WTC11 (cell line): ENCODE data around the gene SMG1. TPM values are rescaled to one million over a fixed set of nuclear protein-coding genes. Genes with fewer than 3 reads are reported as not detected.

Source experiments
- ATAC-seq: fragments of 200-7000 bp; cut with Tn5 transposase; 2 replicates; pipeline ENCODE4 v1.10.0; 2021; ENCODE audit warnings: mild to moderate bottlenecking, moderate library complexity
- CTCF ChIA-PET: fragments of 300-600 bp; sonication (Branson Sonifier 250); formaldehyde crosslinking; loops from one replicate; lab custom pipeline; 2021; ENCODE audit warnings: antibody characterized with exemption; lab: Charles Lee
- POLR2A ChIA-PET: fragments of 350-600 bp; sonication (Branson Sonifier 250); formaldehyde crosslinking; loops from one replicate; lab custom pipeline; 2021; ENCODE audit warnings: antibody characterized with exemption; lab: Charles Lee
- DNase-seq: peaks from one replicate; pipeline ENCODE4 v3.0.0; 2021; ENCODE audit warnings: low spot score
- H3K27ac Mint-ChIP-seq: 2 replicates; pipeline ENCODE4 v1.8.0; 2021; ENCODE audit warnings: mixed read lengths
- H3K27me3 Mint-ChIP-seq: 2 replicates; pipeline ENCODE4 v1.8.0; 2021; ENCODE audit warnings: low read depth, mild to moderate bottlenecking, moderate library complexity, mixed read lengths
- H3K36me3 Mint-ChIP-seq: 2 replicates; pipeline ENCODE4 v1.8.0; 2021; ENCODE audit warnings: mixed read lengths
- H3K4me1 Mint-ChIP-seq: 2 replicates; pipeline ENCODE4 v1.8.0; 2022; ENCODE audit warnings: mixed read lengths
- H3K4me3 Mint-ChIP-seq: 2 replicates; pipeline ENCODE4 v1.8.0; 2021; ENCODE audit warnings: mild to moderate bottlenecking, moderate library complexity, mixed read lengths
- H3K9me3 Mint-ChIP-seq: 2 replicates; pipeline ENCODE4 v1.8.0; 2021; ENCODE audit warnings: mixed read lengths
- ATF6 ChIP-seq: sonication (generic); formaldehyde crosslinking; IDR thresholded peaks from 2 replicates; pipeline ENCODE4 v1.8.1; 2023; ENCODE audit warnings: mild to moderate bottlenecking, missing genetic modification reagents
- CDX4 ChIP-seq: fragments of 250-450 bp; sonication (Bioruptor Pico); IDR thresholded peaks from 2 replicates; pipeline ENCODE4 v1.9.0; 2021; ENCODE audit warnings: moderate library complexity, mild to moderate bottlenecking, inconsistent platforms, borderline replicate concordance
- CREM ChIP-seq: sonication (generic); formaldehyde crosslinking; IDR thresholded peaks from 2 replicates; pipeline ENCODE4 v1.8.1; 2022; ENCODE audit warnings: mild to moderate bottlenecking, missing genetic modification reagents, moderate library complexity
- ERG ChIP-seq: fragments of 250-450 bp; sonication (Bioruptor Pico); IDR thresholded peaks from 2 replicates; pipeline ENCODE4 v1.8.0; 2021; ENCODE audit warnings: mild to moderate bottlenecking
- MXD4 ChIP-seq: fragments of 250-450 bp; sonication (Bioruptor Pico); IDR thresholded peaks from 2 replicates; pipeline ENCODE4 v1.8.0; 2021; ENCODE audit warnings: mild to moderate bottlenecking, moderate library complexity, borderline replicate concordance
- MYBL2 ChIP-seq: sonication (generic); formaldehyde crosslinking; IDR thresholded peaks from 2 replicates; pipeline ENCODE4 v1.8.1; 2023; ENCODE audit warnings: mild to moderate bottlenecking, moderate library complexity, missing genetic modification reagents
- NFATC4 ChIP-seq: fragments of 250-450 bp; sonication (Bioruptor Pico); IDR thresholded peaks from 2 replicates; pipeline ENCODE4 v1.9.0; 2021; ENCODE audit warnings: mild to moderate bottlenecking
- NR1H2 ChIP-seq: sonication (generic); formaldehyde crosslinking; IDR thresholded peaks from 2 replicates; pipeline ENCODE4 v1.9.0; 2021; ENCODE audit warnings: mild to moderate bottlenecking, moderate library complexity, missing genetic modification reagents
- NR2C2 ChIP-seq: sonication (generic); formaldehyde crosslinking; IDR thresholded peaks from 2 replicates; pipeline ENCODE4 v1.8.0; 2022; ENCODE audit warnings: mild to moderate bottlenecking, missing genetic modification reagents
- RELA ChIP-seq: sonication (generic); formaldehyde crosslinking; IDR thresholded peaks from 2 replicates; pipeline ENCODE4 v1.8.1; 2022; ENCODE audit warnings: missing genetic modification reagents, mild to moderate bottlenecking, borderline replicate concordance
- RORB ChIP-seq: fragments of 250-450 bp; sonication (Bioruptor Pico); IDR thresholded peaks from 2 replicates; pipeline ENCODE4 v1.9.0; 2021; ENCODE audit warnings: mild to moderate bottlenecking
- SMAD4 ChIP-seq: sonication (generic); formaldehyde crosslinking; IDR thresholded peaks from 2 replicates; pipeline ENCODE4 v1.8.0; 2022; ENCODE audit warnings: mild to moderate bottlenecking, missing genetic modification reagents
- TCF7 ChIP-seq: sonication (generic); formaldehyde crosslinking; IDR thresholded peaks from 2 replicates; pipeline ENCODE4 v1.8.0; 2022; ENCODE audit warnings: mild to moderate bottlenecking, low read depth, missing genetic modification reagents, moderate library complexity
- ZBTB21 ChIP-seq: sonication (generic); formaldehyde crosslinking; IDR thresholded peaks from 2 replicates; pipeline ENCODE4 v1.8.1; 2023; ENCODE audit warnings: mild to moderate bottlenecking, missing genetic modification reagents, borderline replicate concordance
- ZNF121 ChIP-seq: sonication (generic); formaldehyde crosslinking; IDR thresholded peaks from 2 replicates; pipeline ENCODE4 v1.8.0; 2023; ENCODE audit warnings: missing genetic modification reagents
- ZNF138 ChIP-seq: sonication (generic); formaldehyde crosslinking; conservative IDR thresholded peaks from 2 replicates; pipeline ENCODE4 v1.8.1; 2022; ENCODE audit warnings: mild to moderate bottlenecking, moderate library complexity, missing genetic modification reagents
- ZNF263 ChIP-seq: sonication (generic); formaldehyde crosslinking; IDR thresholded peaks from 2 replicates; pipeline ENCODE4 v1.8.1; 2022; ENCODE audit warnings: low read depth, mild to moderate bottlenecking, moderate library complexity, missing genetic modification reagents
- ZNF317 ChIP-seq: sonication (generic); formaldehyde crosslinking; IDR thresholded peaks from 2 replicates; pipeline ENCODE4 v1.8.1; 2023; ENCODE audit warnings: low read depth, mild to moderate bottlenecking, moderate library complexity, missing genetic modification reagents, borderline replicate concordance
- total RNA-seq: library from RNA; stranded (reverse); gene quantifications from 3 replicates; pipeline ENCODE4 v1.2.3, GENCODE V29; 2021
- TF ChIP-seq, protein P1 (sequence below): fragments of 250-450 bp; sonication (Bioruptor Pico); IDR thresholded peaks from 2 replicates; pipeline ENCODE4 v1.9.0; 2021; ENCODE audit warnings: mild to moderate bottlenecking
- TF ChIP-seq, protein P2 (sequence below): sonication (generic); formaldehyde crosslinking; IDR thresholded peaks from 2 replicates; pipeline ENCODE4 v1.8.0; 2022; ENCODE audit warnings: mild to moderate bottlenecking, missing genetic modification reagents
- TF ChIP-seq, protein P3 (sequence below): sonication (generic); formaldehyde crosslinking; IDR thresholded peaks from 2 replicates; pipeline ENCODE4 v1.8.1; 2022; ENCODE audit warnings: low read depth, mild to moderate bottlenecking, moderate library complexity, missing genetic modification reagents, borderline replicate concordance
- TF ChIP-seq, protein P4 (sequence below): sonication (generic); formaldehyde crosslinking; IDR thresholded peaks from 2 replicates; pipeline ENCODE4 v1.8.1; 2023; ENCODE audit warnings: mild to moderate bottlenecking, missing genetic modification reagents

SMG1 gene
- total RNA-seq, 1 experiment from 2014 or later: 72.2 TPM

GRCh38 chr16:18932243-18932987 is 6.2 kb upstream of the SMG1 start:
- Mint-ChIP-seq H3K36me3 (no peaks in the 10 kb centered on the region), H3K4me3 (no peak overlapping the region), H3K27ac (no peak overlapping the region), H3K27me3 (no peaks in the 10 kb centered on the region; the same call in 1 of the 2 replicates), H3K4me1 (peaks cover 19% of the 10 kb centered on the region; the same call in 1 of the 2 replicates), H3K9me3 (no peaks in the 10 kb centered on the region)
- TF ChIP-seq, protein P1, sequence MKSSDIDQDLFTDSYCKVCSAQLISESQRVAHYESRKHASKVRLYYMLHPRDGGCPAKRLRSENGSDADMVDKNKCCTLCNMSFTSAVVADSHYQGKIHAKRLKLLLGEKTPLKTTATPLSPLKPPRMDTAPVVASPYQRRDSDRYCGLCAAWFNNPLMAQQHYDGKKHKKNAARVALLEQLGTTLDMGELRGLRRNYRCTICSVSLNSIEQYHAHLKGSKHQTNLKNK: no peak
- TF ChIP-seq ATF6 (no peak), RELA (CRISPR knock-in tag) (no peak), ZBTB21 (CRISPR knock-in tag) (no peak), MYBL2 (CRISPR knock-in tag) (no peak)
- no peak for DNase-seq
- no peak for ATAC-seq
- ChIA-PET CTCF (interaction anchor here (1.0 kb wide), 1 partner anchor 131 kb away, joined by 3 read pairs; the partner anchor contains the start of gene ARL6IP1), POLR2A (no interaction called here)

- no peak for ATAC-seq
- Mint-ChIP-seq H3K4me1 (peaks cover 24% of the 10 kb centered on the region), H3K4me3 (no peak overlapping the region), H3K36me3 (no peaks in the 10 kb centered on the region), H3K9me3 (no peaks in the 10 kb centered on the region), H3K27ac (no peak overlapping the region), H3K27me3 (no peaks in the 10 kb centered on the region)
- ChIA-PET CTCF (interaction anchor here (1.5 kb wide), 1 partner anchor 15 kb away, joined by 6 read pairs; no protein-coding TSS in a partner anchor), POLR2A (no interaction called here)
- DNase-seq: no peak
- TF ChIP-seq NR2C2 (CRISPR knock-in tag) (no peak), CDX4 (CRISPR knock-in tag) (no peak), SMAD4 (CRISPR knock-in tag) (no peak), ATF6 (no peak), ZNF121 (CRISPR knock-in tag) (no peak), NR1H2 (CRISPR knock-in tag) (no peak), NFATC4 (CRISPR knock-in tag) (no peak), RORB (CRISPR knock-in tag) (no peak), ZNF138 (CRISPR knock-in tag) (no peak), ERG (no peak), TCF7 (CRISPR knock-in tag) (no peak), RELA (CRISPR knock-in tag) (no peak), CREM (CRISPR knock-in tag) (no peak), MXD4 (CRISPR knock-in tag) (no peak), ZNF263 (CRISPR knock-in tag) (no peak), ZNF317 (CRISPR knock-in tag) (no peak)
- TF ChIP-seq, protein P2, sequence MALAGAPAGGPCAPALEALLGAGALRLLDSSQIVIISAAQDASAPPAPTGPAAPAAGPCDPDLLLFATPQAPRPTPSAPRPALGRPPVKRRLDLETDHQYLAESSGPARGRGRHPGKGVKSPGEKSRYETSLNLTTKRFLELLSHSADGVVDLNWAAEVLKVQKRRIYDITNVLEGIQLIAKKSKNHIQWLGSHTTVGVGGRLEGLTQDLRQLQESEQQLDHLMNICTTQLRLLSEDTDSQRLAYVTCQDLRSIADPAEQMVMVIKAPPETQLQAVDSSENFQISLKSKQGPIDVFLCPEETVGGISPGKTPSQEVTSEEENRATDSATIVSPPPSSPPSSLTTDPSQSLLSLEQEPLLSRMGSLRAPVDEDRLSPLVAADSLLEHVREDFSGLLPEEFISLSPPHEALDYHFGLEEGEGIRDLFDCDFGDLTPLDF (CRISPR knock-in tag): no peak
- TF ChIP-seq, protein P3, sequence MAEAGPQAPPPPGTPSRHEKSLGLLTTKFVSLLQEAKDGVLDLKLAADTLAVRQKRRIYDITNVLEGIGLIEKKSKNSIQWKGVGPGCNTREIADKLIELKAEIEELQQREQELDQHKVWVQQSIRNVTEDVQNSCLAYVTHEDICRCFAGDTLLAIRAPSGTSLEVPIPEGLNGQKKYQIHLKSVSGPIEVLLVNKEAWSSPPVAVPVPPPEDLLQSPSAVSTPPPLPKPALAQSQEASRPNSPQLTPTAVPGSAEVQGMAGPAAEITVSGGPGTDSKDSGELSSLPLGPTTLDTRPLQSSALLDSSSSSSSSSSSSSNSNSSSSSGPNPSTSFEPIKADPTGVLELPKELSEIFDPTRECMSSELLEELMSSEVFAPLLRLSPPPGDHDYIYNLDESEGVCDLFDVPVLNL (CRISPR knock-in tag): no peak
- TF ChIP-seq, protein P4, sequence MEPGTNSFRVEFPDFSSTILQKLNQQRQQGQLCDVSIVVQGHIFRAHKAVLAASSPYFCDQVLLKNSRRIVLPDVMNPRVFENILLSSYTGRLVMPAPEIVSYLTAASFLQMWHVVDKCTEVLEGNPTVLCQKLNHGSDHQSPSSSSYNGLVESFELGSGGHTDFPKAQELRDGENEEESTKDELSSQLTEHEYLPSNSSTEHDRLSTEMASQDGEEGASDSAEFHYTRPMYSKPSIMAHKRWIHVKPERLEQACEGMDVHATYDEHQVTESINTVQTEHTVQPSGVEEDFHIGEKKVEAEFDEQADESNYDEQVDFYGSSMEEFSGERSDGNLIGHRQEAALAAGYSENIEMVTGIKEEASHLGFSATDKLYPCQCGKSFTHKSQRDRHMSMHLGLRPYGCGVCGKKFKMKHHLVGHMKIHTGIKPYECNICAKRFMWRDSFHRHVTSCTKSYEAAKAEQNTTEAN: no peak
Observed at GRCh38 chr16:18931756-18932155, 5.5 kb upstream of the SMG1 start.
